Mucosa of descending colon (tissue), 3 donors: Measurements from ENCODE around the gene UBE3B. TPM values are rescaled to one million over a fixed set of nuclear protein-coding genes. Genes with fewer than 3 reads are reported as not detected.

Experiments used
- ATAC-seq: fragments of 200-7000 bp; cut with Tn5 transposase; one replicate; pipeline ENCODE4 v1.9.1; 2020; ENCODE audit warnings: mild to moderate bottlenecking, moderate library complexity
- DNase-seq, 3 donors: peaks; one replicate each; pipeline ENCODE4 v3.0.0-alpha.2; 2020
- H3K36me3 ChIP-seq: fragments of 200-600 bp; one replicate; pipeline ENCODE4 v1.8.0; 2021; ENCODE audit warnings: low read depth, mild to moderate bottlenecking
- H3K4me1 ChIP-seq: fragments of 200-600 bp; one replicate; pipeline ENCODE4 v1.8.0; 2021; ENCODE audit warnings: low read depth, mild to moderate bottlenecking
- H3K4me3 ChIP-seq: fragments of 200-600 bp; one replicate; pipeline ENCODE4 v1.8.0; 2021; ENCODE audit warnings: mild to moderate bottlenecking
- H3K9me3 ChIP-seq: fragments of 200-600 bp; one replicate; pipeline ENCODE4 v1.8.0; 2021; ENCODE audit warnings: mild to moderate bottlenecking
- intact Hi-C, 2 donors: fragments of 100-400 bp; cut with DNase I in 1 of 2; cut with micrococcal nuclease in 1 of 2; formaldehyde crosslinking; loops; one replicate each; pipeline versions ENCODE4 v1.11.0 to v1.11.1; 2022; cut with DNase I, micrococcal nuclease
- total RNA-seq, 3 donors: library from RNA; stranded (reverse); fragmentation: NEBNext Ultra II Directional in 2 of 3; extraction: Animal tissue kit (Norgen Biotek cat#: 25700) in 2 of 3; gene quantifications; one replicate each; pipeline versions ENCODE4 v1.2.1 to v1.2.4, GENCODE V29; 2021 to 2023
- TF ChIP-seq, protein P1 (sequence below): fragments of 200-600 bp; IDR thresholded peaks from one replicate; pipeline ENCODE4 v1.8.0; 2022; ENCODE audit warnings: antibody characterized with exemption, mild to moderate bottlenecking
- donor health status: DM: no; HTN: no; CAD: no; lungs with moderate emphysema.
- donor health status: DM: no; HTN: no; CAD: no.
- donor health status: DM: no; HTN: yes; CAD: no.

UBE3B gene
- total RNA-seq, 3 donors from 2014 or later = 52.5 to 62.3 (median 54.6) TPM

DNA sequence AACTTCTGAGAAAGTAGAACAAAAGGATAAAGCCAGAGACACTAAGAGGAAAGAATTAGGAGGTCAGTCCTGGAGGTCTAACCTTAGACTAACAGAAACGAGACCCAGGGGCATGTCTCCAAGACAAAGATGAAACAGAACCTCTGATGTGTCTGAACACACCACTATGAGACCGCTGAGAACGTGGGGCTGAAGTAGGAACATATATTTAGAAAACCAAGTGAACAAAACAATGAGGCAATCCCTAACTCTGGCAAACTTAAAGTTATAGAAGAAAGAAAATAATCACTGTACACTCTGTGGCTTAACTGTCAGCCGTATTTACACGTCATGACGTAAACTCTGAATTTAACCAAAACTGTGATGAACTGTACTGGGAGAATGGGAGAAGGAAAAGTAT, 18.2 kb upstream of the UBE3B start:
- Histone ChIP-seq H3K9me3 (no peaks in the 10 kb centered on the region), H3K36me3 (no peaks in the 10 kb centered on the region), H3K4me1 (peaks cover 48% of the 10 kb centered on the region), H3K4me3 (no peak overlapping the region)
- ATAC-seq (no peak), DNase-seq (no peak)
- intact Hi-C loops = no loop called here
- TF ChIP-seq, protein P1, sequence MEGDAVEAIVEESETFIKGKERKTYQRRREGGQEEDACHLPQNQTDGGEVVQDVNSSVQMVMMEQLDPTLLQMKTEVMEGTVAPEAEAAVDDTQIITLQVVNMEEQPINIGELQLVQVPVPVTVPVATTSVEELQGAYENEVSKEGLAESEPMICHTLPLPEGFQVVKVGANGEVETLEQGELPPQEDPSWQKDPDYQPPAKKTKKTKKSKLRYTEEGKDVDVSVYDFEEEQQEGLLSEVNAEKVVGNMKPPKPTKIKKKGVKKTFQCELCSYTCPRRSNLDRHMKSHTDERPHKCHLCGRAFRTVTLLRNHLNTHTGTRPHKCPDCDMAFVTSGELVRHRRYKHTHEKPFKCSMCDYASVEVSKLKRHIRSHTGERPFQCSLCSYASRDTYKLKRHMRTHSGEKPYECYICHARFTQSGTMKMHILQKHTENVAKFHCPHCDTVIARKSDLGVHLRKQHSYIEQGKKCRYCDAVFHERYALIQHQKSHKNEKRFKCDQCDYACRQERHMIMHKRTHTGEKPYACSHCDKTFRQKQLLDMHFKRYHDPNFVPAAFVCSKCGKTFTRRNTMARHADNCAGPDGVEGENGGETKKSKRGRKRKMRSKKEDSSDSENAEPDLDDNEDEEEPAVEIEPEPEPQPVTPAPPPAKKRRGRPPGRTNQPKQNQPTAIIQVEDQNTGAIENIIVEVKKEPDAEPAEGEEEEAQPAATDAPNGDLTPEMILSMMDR = no peak

DNA sequence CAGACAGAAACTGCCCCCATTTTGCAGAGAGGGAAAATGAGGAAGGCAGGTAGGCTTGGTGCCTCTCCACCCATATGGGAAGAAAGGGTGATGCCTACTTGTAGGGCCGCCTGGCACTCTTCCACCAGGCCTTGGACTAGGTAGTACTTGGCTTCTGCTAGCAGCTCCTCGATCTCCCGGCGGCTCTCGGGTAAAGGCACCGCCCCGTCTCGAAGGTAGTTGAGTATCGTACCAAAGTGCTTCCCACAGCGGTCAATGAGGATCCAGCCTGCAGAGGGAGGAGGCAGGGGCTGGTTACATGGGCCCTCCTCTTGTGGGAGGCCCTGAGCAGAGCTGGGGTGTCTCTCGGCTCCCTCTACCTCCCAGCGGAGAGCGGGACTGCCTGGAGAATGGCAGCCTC, 16.9 kb upstream of the UBE3B start:
- ATAC-seq (no peak), DNase-seq (peak in 1 of 3 donors; percentile 42)
- TF ChIP-seq, protein P1 = no peak
- intact Hi-C loops = no loop called here
- Histone ChIP-seq H3K9me3 (no peaks in the 10 kb centered on the region), H3K36me3 (no peaks in the 10 kb centered on the region), H3K4me3 (no peak overlapping the region), H3K4me1 (peaks cover 56% of the 10 kb centered on the region)

DNA sequence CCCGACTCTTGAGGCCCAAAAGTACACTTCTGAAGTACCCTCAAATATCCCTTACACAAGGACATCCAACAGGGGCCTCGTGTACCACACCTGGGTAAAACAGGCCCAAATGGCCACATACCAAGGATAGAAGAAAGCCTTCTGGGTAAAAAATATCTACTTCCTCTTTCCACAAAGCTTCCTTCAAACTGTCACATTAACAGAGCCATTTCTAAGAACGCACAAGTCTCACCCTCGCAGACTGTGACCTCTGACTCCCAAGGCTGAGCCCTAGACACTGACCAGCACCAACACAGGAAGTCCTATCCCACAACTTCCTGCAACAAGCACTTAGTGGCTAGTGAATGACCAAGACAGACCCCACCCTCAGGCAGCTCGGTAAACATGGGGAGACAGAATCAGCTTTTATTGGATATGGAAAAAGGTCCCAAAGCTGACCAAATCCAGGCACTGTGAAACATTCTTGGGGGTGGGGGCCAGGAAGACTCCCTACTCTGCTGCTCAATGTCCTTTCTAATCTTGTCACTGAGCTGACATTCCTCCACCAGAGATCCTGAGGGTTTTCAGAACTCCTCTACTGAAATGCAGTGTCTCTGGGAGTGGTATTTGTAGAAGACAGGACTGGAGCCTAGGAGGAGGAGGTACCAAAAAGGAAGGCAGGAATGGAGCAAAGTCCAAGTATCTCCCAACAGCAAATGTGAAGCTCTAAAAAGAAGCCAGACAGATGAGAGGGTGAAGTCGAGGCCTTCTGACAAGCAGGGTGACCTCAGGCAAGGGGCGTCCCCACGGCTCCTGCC, 16.2 kb upstream of the UBE3B start:
- intact Hi-C loops = no loop called here
- H3K9me3 ChIP-seq = no peaks in the 10 kb centered on the region
- peaks cover 62% of the 10 kb centered on the region for H3K4me1 ChIP-seq
- DNase-seq (peak in 2 of 3 donors; percentile 48 to 65), ATAC-seq (peak; percentile 81)
- H3K4me3 ChIP-seq = no peak overlapping the region
- TF ChIP-seq, protein P1 = no peak
- H3K36me3 ChIP-seq = no peaks in the 10 kb centered on the region

DNA sequence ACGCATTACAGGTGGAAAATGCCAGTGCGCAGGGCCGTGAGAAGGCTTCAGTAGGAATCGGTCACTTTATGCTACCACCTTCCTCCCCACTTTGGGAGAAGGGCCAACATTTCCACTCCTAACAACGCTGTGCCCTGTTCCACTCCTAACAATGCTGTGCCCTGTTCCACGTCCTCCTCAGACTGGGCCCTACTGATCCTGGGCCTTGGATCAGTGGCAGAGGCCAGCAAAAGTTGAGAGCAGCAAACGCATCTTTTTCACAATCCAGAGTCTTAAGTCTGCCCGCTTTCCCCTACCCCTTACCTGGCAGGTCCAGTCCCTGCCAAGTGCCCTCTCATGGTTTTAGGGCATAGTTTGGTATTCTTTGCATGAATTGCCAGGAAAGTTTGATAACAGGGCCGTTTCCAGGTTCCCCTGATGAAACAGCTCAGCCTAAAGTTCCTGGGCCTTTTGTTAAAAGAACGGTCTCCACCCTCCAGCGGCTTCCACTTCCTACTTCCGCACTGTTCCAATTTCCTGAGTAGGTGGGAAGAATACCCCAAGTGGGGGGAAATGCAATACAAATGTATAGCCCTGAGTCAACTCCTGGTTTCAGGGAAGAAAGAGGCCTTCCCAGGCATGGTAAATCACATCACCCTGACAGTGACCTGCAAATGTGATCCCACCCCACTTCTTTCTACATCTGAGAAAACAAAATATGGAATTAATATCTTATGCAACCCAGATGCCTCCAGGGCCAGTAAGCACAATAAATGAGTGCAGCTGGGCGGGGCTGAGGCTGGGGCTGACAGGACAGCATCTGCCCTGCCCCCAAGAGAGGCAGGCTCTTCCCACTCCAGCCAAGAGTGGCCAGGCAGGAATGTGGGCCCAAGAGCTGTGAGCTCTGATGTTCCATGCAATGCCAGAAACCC, 15.3 kb upstream of the UBE3B start:
- peak; percentile 82 to 89 (median 84) for DNase-seq
- no peak overlapping the region for H3K4me3 ChIP-seq
- H3K36me3 ChIP-seq = no peaks in the 10 kb centered on the region
- peak; percentile 78 for ATAC-seq
- intact Hi-C loops = no loop called here
- H3K9me3 ChIP-seq = no peaks in the 10 kb centered on the region
- TF ChIP-seq, protein P1 = no peak
- peaks cover 68% of the 10 kb centered on the region for H3K4me1 ChIP-seq

DNA sequence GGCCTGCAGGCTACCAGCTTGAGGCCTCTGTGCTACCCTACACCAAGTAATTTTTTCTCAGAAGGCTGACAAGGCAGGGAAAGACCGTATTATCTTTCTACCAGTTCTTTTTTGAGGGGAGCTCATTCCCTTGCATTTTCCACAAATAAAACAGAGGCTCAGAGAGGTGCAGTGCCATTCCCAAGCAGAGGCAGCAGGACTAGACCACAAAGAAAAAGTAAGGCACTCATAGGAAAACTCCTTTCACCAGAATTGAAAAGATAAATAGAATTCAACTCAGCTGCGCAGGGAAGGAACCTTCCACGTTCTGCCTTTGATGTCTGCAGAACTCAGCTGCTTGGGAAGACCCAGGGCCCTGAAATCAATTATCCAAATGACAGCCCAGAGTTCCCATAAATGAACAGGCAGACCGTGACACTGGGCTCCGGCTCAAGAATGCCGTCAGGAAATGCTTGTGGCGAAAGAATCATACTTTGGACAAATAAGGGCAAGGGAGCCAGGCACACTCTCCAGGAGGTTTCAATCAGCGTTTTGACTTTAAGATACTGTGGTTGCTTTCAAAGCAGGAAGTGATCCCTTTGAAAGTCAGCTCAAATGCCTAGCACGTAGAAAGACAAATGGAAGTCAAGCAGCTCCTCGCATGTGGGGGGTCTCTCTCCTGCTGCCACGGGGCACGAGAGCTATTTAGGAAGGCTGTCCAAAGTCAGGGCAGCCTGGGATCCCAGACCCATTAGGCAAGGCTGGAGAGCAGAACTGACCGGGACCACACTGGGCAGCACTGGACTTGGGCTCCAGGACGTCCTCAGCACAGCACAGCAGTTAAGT, 14.4 kb upstream of the UBE3B start:
- DNase-seq (peak; percentile 64 to 72 (median 65)), ATAC-seq (peak; percentile 13)
- intact Hi-C loops = no loop called here
- H3K9me3 ChIP-seq = no peaks in the 10 kb centered on the region
- no peak overlapping the region for H3K4me3 ChIP-seq
- peaks cover 77% of the 10 kb centered on the region for H3K4me1 ChIP-seq
- H3K36me3 ChIP-seq = no peaks in the 10 kb centered on the region
- TF ChIP-seq, protein P1 = no peak
